Mesothelial cell of epicardium (in vitro differentiated cells): ENCODE measurements around the gene GRK2. TPM values are rescaled to one million over a fixed set of nuclear protein-coding genes. Genes with fewer than 3 reads are reported as not detected.

ENCODE experiments used
- DNase-seq, 2 experiments: peaks; one replicate each; pipeline ENCODE4 v3.0.0; 2021; ENCODE audit warnings: low spot score in 2 of 2; ENCODE audit not compliant: unreplicated experiment in 2 of 2
- H3K27ac Mint-ChIP-seq: 2 replicates; pipeline ENCODE4 v1.8.0; 2021; ENCODE audit warnings: mixed read lengths
- H3K27me3 Mint-ChIP-seq: 2 replicates; pipeline ENCODE4 v1.8.0; 2021; ENCODE audit warnings: low read depth, mixed read lengths
- H3K36me3 Mint-ChIP-seq: 2 replicates; pipeline ENCODE4 v1.8.0; 2021; ENCODE audit warnings: mixed read lengths
- H3K4me1 Mint-ChIP-seq: 2 replicates; pipeline ENCODE4 v1.8.0; 2021; ENCODE audit warnings: mixed read lengths
- H3K4me3 Mint-ChIP-seq: 2 replicates; pipeline ENCODE4 v1.8.0; 2021; ENCODE audit warnings: mild to moderate bottlenecking, moderate library complexity, mixed read lengths
- H3K9me3 Mint-ChIP-seq: 2 replicates; pipeline ENCODE4 v1.8.0; 2021; ENCODE audit warnings: mixed read lengths
- CTCF ChIP-seq: fragments of 200-600 bp; sonication (generic); IDR thresholded peaks from one replicate; pipeline ENCODE4 v1.5.0; 2021; ENCODE audit warnings: antibody characterized with exemption; ENCODE audit not compliant: unreplicated experiment
- total RNA-seq: library from RNA; stranded (reverse); gene quantifications from 3 replicates; pipeline ENCODE4 v1.2.1, GENCODE V29; 2021

GRK2 gene
- total RNA-seq, 1 donor from 2014 or later, result 46.4 TPM

- Mint-ChIP-seq H3K27me3 (no peaks in the 10 kb centered on the region), H3K4me1 (peaks cover 19% of the 10 kb centered on the region), H3K36me3 (peaks cover 9% of the 10 kb centered on the region), H3K4me3 (peak overlapping the region; percentile 68), H3K27ac (no peak overlapping the region), H3K9me3 (no peaks in the 10 kb centered on the region)
- TF ChIP-seq CTCF, result no peak
- DNase-seq, result no peak
Observed at GRCh38 chr11:67304511-67305113, 38.3 kb downstream of the GRK2 start.

- H3K4me3 Mint-ChIP-seq, result no peak overlapping the region
- no peaks in the 10 kb centered on the region for H3K27me3 Mint-ChIP-seq
- H3K36me3 Mint-ChIP-seq, result peaks cover 5% of the 10 kb centered on the region
- DNase-seq, result no peak
- H3K9me3 Mint-ChIP-seq, result no peaks in the 10 kb centered on the region
- no peak for TF ChIP-seq CTCF
- no peak overlapping the region for H3K27ac Mint-ChIP-seq
- H3K4me1 Mint-ChIP-seq, result peaks cover 19% of the 10 kb centered on the region
Observed at GRCh38 chr11:67306769-67307544, 40.7 kb downstream of the GRK2 start.

GRCh38 chr11:67307545-67308001 lies 41.3 kb downstream of the GRK2 start:
- Mint-ChIP-seq H3K4me1 (peaks cover 16% of the 10 kb centered on the region), H3K4me3 (no peak overlapping the region), H3K36me3 (peaks cover 5% of the 10 kb centered on the region), H3K27me3 (no peaks in the 10 kb centered on the region), H3K9me3 (no peaks in the 10 kb centered on the region), H3K27ac (no peak overlapping the region)
- DNase-seq, result no peak
- TF ChIP-seq CTCF, result no peak

- Mint-ChIP-seq H3K4me3 (no peak overlapping the region), H3K4me1 (peaks cover 16% of the 10 kb centered on the region), H3K27me3 (no peaks in the 10 kb centered on the region), H3K36me3 (peaks cover 5% of the 10 kb centered on the region), H3K9me3 (no peaks in the 10 kb centered on the region), H3K27ac (no peak overlapping the region)
- TF ChIP-seq CTCF, result no peak
- DNase-seq, result no peak
Observed at GRCh38 chr11:67308031-67308866, 42.0 kb downstream of the GRK2 start.

- Mint-ChIP-seq H3K36me3 (peaks cover 5% of the 10 kb centered on the region), H3K9me3 (no peaks in the 10 kb centered on the region), H3K27me3 (no peaks in the 10 kb centered on the region), H3K27ac (no peak overlapping the region), H3K4me3 (no peak overlapping the region), H3K4me1 (peaks cover 14% of the 10 kb centered on the region)
- no peak for TF ChIP-seq CTCF
- no peak for DNase-seq
Observed at GRCh38 chr11:67309166-67309565, 42.9 kb downstream of the GRK2 start.
